Keratinocyte (primary cell): ENCODE measurements around the gene ARHGAP24.

ENCODE experiments used
- CTCF ChIP-seq, 3 experiments: IDR thresholded peaks in 1 of 3; conservative IDR thresholded peaks in 1 of 3; optimal IDR thresholded peaks in 1 of 3; 2 replicates in 2 of 3; 3 replicates in 1 of 3; pipeline versions ENCODE3 to v1.5.1; 2011; ENCODE audit warnings: low read length in 3 of 3, mild to moderate bottlenecking in 3 of 3, moderate library complexity in 2 of 3, control low read depth in 1 of 3, inconsistent platforms in 1 of 3; ENCODE audit not compliant: insufficient read depth in 2 of 3; ENCODE audit errors: extremely low read depth in 1 of 3
- EZH2 ChIP-seq: IDR thresholded peaks from one replicate; pipeline ENCODE4 v1.6.1; 2012; ENCODE audit warnings: inconsistent platforms, mild to moderate bottlenecking, low read length, moderate library complexity

GRCh38 chr4:85789241-85789640 is 314.3 kb downstream of the ARHGAP24 start:
- TF ChIP-seq CTCF (optimal IDR thresholded peaks at IDR 0.05 in 1 of 3, IDR thresholded peaks at IDR 0.05 in 1 of 3, conservative IDR thresholded peaks at IDR 0.05 in 1 of 3; ENCODE audit: extremely low read depth in 1 of 3, insufficient read depth in 2 of 3, low read length in 3 of 3) (no peak), EZH2 (no peak)
